CD1c-positive myeloid dendritic cell (primary cell): Measurements from ENCODE around the gene BCL7B.
"Not testable (repeated sequence)": the region's sequence is repeated elsewhere in the genome, so short reads cannot be mapped to it uniquely, and the experiment has no call there.

ENCODE experiments used
- DNase-seq: peaks from one replicate; pipeline ENCODE4 v3.0.0-alpha.2; 2016; ENCODE audit errors: extremely low spot score

Gene BCL7B

GRCh38 chr7:73572767-73573186 is 15.3 kb upstream of the BCL7B start:
- no peak for DNase-seq

- DNase-seq: no peak
These were observed 13.5 kb upstream of the BCL7B start for GRCh38 chr7:73570977-73571376.

- DNase-seq: no peak
These were observed 13.0 kb upstream of the BCL7B start for GRCh38 chr7:73570521-73570920.

GRCh38 chr7:73569042-73569608 is 11.6 kb upstream of the BCL7B start:
- no peak for DNase-seq

GRCh38 chr7:73567846-73568685 is 10.6 kb upstream of the BCL7B start:
- DNase-seq: no peak

GRCh38 chr7:73567140-73567539 is 9.7 kb upstream of the BCL7B start:
- no peak for DNase-seq

- DNase-seq: not testable (repeated sequence)
These were observed 8.9 kb upstream of the BCL7B start for GRCh38 chr7:73566431-73566830.

- DNase-seq: no peak
These were observed 8.3 kb upstream of the BCL7B start for GRCh38 chr7:73565675-73566340.

- peak; percentile 49 for DNase-seq
These were observed 2.8 kb upstream of the BCL7B start for GRCh38 chr7:73560109-73560835.

- DNase-seq: peak; percentile 98
These were observed 438 bp downstream of the BCL7B start for GRCh38 chr7:73557108-73557396.

GRCh38 chr7:73556208-73557107 is 1.0 kb downstream of the BCL7B start:
- no peak for DNase-seq

- no peak for DNase-seq
These were observed 2.0 kb downstream of the BCL7B start for GRCh38 chr7:73555411-73555982.

- not testable (repeated sequence) for DNase-seq
These were observed 7.4 kb downstream of the BCL7B start for GRCh38 chr7:73550093-73550492.

- DNase-seq: no peak
These were observed 8.3 kb downstream of the BCL7B start for GRCh38 chr7:73549176-73549575.

GRCh38 chr7:73547841-73548240 is 9.6 kb downstream of the BCL7B start:
- no peak for DNase-seq

- DNase-seq: no peak
These were observed 12.8 kb downstream of the BCL7B start for GRCh38 chr7:73544678-73545077.

- DNase-seq: no peak
These were observed 15.8 kb downstream of the BCL7B start for GRCh38 chr7:73541722-73542121.

GRCh38 chr7:73539709-73540108 is 17.8 kb downstream of the BCL7B start:
- no peak for DNase-seq

GRCh38 chr7:73538510-73538909 is 19.0 kb downstream of the BCL7B start:
- DNase-seq: not testable (repeated sequence)

- no peak for DNase-seq
These were observed 20.4 kb downstream of the BCL7B start for GRCh38 chr7:73537051-73537450.

GRCh38 chr7:73536479-73536878 is 21.0 kb downstream of the BCL7B start:
- no peak for DNase-seq
